Heart left ventricle (tissue), 16 donors: ENCODE measurements around the gene SV2B. TPM values are rescaled to one million over a fixed set of nuclear protein-coding genes. Genes with fewer than 3 reads are reported as not detected.

Experiments
- ATAC-seq, 4 donors: fragments of 200-7000 bp; cut with Tn5 transposase; one replicate each; pipeline ENCODE4 v1.9.1; 2020 to 2022; ENCODE audit warnings: moderate library complexity in 4 of 4, mild to moderate bottlenecking in 3 of 4, moderate number of reproducible peaks in 1 of 4
- DNase-seq, 5 donors: peaks; one replicate each; pipeline ENCODE4 v3.0.0-alpha.2; 2020
- H3K27ac ChIP-seq, 12 donors: fragments of 200-600 bp; sonication (generic) in 4 of 12; one replicate each; pipeline versions ENCODE4 v1.5.0 to v1.8.0; 2016 to 2022; ENCODE audit warnings: mild to moderate bottlenecking in 2 of 12
- H3K27me3 ChIP-seq, 9 donors: fragments of 200-600 bp; sonication (generic) in 2 of 9; one replicate each; pipeline versions ENCODE4 v1.5.1 to v1.8.0; 2016 to 2022; ENCODE audit warnings: mild to moderate bottlenecking in 3 of 9
- H3K36me3 ChIP-seq, 9 donors: fragments of 200-600 bp; sonication (generic) in 2 of 9; one replicate each; pipeline versions ENCODE4 v1.5.0 to v1.8.0; 2018 to 2022; ENCODE audit warnings: mild to moderate bottlenecking in 2 of 9
- H3K4me1 ChIP-seq, 12 donors: fragments of 200-600 bp; sonication (generic) in 4 of 12; one replicate each; pipeline versions ENCODE4 v1.5.0 to v1.8.0; 2016 to 2022; ENCODE audit warnings: mild to moderate bottlenecking in 3 of 12
- H3K4me3 ChIP-seq, 12 donors: fragments of 200-600 bp; sonication (generic) in 4 of 12; one replicate each; pipeline versions ENCODE4 v1.5.0 to v1.8.0; 2017 to 2022; ENCODE audit warnings: mild to moderate bottlenecking in 9 of 12, moderate library complexity in 4 of 12
- H3K9me3 ChIP-seq, 12 donors: fragments of 200-600 bp; sonication (generic) in 4 of 12; one replicate each; pipeline versions ENCODE4 v1.5.0 to v1.8.0; 2016 to 2022; ENCODE audit warnings: mild to moderate bottlenecking in 1 of 12
- CTCF ChIP-seq, 12 donors: fragments of 200-600 bp; sonication (generic) in 4 of 12; IDR thresholded peaks; one replicate each; pipeline versions ENCODE4 v1.5.0 to v1.8.0; 2018 to 2022; ENCODE audit warnings: antibody characterized with exemption in 12 of 12, mild to moderate bottlenecking in 5 of 12
- POLR2A ChIP-seq, 2 donors: fragments of 450-650 bp; IDR thresholded peaks; one replicate each; pipeline ENCODE4 v1.6.1; 2017; ENCODE audit warnings: antibody characterized with exemption in 2 of 2, mild to moderate bottlenecking in 2 of 2, moderate library complexity in 2 of 2
- WGBS, 4 donors: extraction: QIAGEN DNeasy Blood & Tissue Kit in 2 of 4; methylation state at CpG; one replicate each; pipeline versions ENCODE4 v1.1.5 to v1.1.7; 2013 to 2018; 5-methylcytosine and 5-hydroxymethylcytosine counted together
- intact Hi-C, 10 donors: fragments of 100-400 bp; cut with DNase I; formaldehyde crosslinking; loops; one replicate each; pipeline versions ENCODE4 v1.11.1 to v1.14.2; 2022
- polyA plus RNA-seq, 2 donors: library from polyadenylated mRNA; stranded (reverse); fragments of 200-250 nt; gene quantifications; one replicate each; pipeline ENCODE4 v1.2.3, GENCODE V29; 2013
- total RNA-seq, 9 donors: library from RNA; depleted of rRNA in 2 of 9; stranded (reverse); fragments of >200 nt in 2 of 9; fragmentation: NEBNext Ultra II Directional in 3 of 9; extraction: Animal tissue kit (Norgen Biotek cat#: 25700) in 3 of 9; gene quantifications; one replicate each; pipeline versions ENCODE4 v1.1.0 to v1.2.4, GENCODE V29; 2016 to 2023
- donor health status: ischemic (EF 13 %, LVEDD 7.1; RV severe dilation, severe dysfunction).
- donor health status: healthy with polysubstance abuse.
- donor health status: DM: no; HTN: yes; CAD: no.
- donor health status: DM: no; HTN: no; CAD: no.
- donor health status: ischemic (EF 25% LVEDD 6.9; RV normal size, moderate dysfunction).
- donor health status: ischemic (EF 25% LVEDD 5.7; RV mildly dilated, moderate dysfunction).
- donor health status: healthy.
- donor health status: DM: yes; HTN: yes; CAD: no.
- donor health status: ischemic (EF 35%, LVEDD 5.7; RV mildly dilated, moderate dysfunction).
- donor health status: nonischemic (EF 11% LVEDD 7.7; RV severe dilation, severe dysfunction).
- donor health status: DM: yes; HTN: yes; CAD: no.
- donor health status: PGD.
- donor health status: ischemic (EF 29% LVEDD 5.4; RV normal size, mild dysfunction).
- donor health status: nonischemic (EF 23%, LVEDD 6.1; RV moderate dilation, normal function).

The SV2B gene
- total and polyA plus RNA-seq, 11 donors: 0.42 to 23.5 (median 1.9) TPM

GRCh38 chr15:91113030-91113429, 13.0 kb downstream of the SV2B start:
- Histone ChIP-seq H3K4me1 (peaks cover 0 to 27% (median 15%) of the 10 kb centered on the region in 12 donors), H3K4me3 (no peak overlapping the region), H3K9me3 (no peaks in the 10 kb centered on the region), H3K27ac (no peak overlapping the region), H3K36me3 (no peaks in the 10 kb centered on the region), H3K27me3 (peaks cover 0 to 7% (median 0%) of the 10 kb centered on the region in 9 donors)
- TF ChIP-seq POLR2A (IDR thresholded peaks at IDR 0.05): no peak
- no peak for TF ChIP-seq CTCF (IDR thresholded peaks at IDR 0.05)
- WGBS, 4 donors: 58 to 78% (median 62%) methylated on average over 6 of the region's 6 CpGs
- ATAC-seq (no peak), DNase-seq (no peak)
- intact Hi-C loops: no loop called here

GRCh38 chr15:91114301-91114700, 14.2 kb downstream of the SV2B start:
- DNase-seq (no peak), ATAC-seq (no peak)
- 75 to 85% (median 78%) methylated on average over 5 of the region's 5 CpGs for WGBS, 4 donors
- no peaks in the 10 kb centered on the region for H3K36me3 ChIP-seq
- H3K4me1 ChIP-seq: peaks cover 0 to 38% (median 15%) of the 10 kb centered on the region in 12 donors
- no peak overlapping the region for H3K4me3 ChIP-seq
- H3K9me3 ChIP-seq: no peaks in the 10 kb centered on the region
- peaks cover 0 to 10% (median 0%) of the 10 kb centered on the region in 9 donors for H3K27me3 ChIP-seq
- intact Hi-C loops: no loop called here
- no peak overlapping the region for H3K27ac ChIP-seq
- TF ChIP-seq CTCF (IDR thresholded peaks at IDR 0.05): no peak
- TF ChIP-seq POLR2A (IDR thresholded peaks at IDR 0.05): no peak

DNA sequence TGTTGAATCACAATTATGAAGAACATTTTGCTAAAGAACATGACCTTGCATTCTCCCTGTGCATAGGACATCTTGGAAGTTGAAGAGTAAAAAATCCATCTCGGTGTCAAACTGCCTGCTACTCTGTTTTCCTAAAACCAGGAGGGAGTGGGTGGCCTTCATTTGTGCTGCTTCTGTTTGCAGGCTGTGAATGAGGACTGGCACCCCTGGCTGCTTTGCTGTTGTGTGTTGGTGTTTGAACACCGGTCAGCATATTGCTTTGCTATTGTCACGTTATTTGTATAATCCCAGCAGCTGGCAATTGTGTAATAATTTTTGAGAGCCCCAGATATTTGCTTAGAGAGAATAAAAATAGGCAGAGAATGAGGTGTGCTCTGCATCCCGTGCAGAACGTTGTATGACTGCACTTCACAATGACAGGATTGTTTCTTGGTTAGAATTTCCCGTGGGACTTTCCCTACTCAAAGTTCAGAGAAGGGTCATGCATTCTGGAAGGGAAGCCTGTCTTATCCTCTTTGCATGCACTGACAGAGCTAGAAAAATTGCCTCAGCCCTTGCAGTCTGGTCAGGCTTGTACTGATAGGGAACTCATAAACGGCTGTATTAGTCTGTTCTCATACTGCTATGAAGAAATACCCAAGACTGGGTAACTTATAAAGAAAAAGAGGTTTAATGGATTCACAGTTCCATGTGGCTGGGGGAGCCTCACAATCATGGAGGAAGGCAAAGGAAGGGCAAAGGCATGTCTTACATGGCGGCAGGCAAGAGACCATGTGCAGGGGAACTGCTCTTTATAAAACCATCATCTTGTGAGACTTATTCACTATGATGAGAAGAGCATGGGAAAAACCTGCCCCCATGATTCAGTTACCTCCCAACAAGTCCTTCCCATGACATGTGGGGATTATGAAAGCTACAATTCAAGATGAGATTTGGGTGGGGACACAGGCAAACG, 16.3 kb downstream of the SV2B start:
- TF ChIP-seq CTCF (IDR thresholded peaks at IDR 0.05): no peak
- no peak for TF ChIP-seq POLR2A (IDR thresholded peaks at IDR 0.05)
- peak overlapping the region in 2 of 12 donors; percentile 41 to 57 for H3K27ac ChIP-seq
- no peak overlapping the region for H3K4me3 ChIP-seq
- intact Hi-C loops: no loop called here
- no peaks in the 10 kb centered on the region for H3K9me3 ChIP-seq
- H3K27me3 ChIP-seq: peaks cover 0 to 13% (median 0%) of the 10 kb centered on the region in 9 donors
- H3K36me3 ChIP-seq: no peaks in the 10 kb centered on the region
- DNase-seq (peak in 1 of 5 donors; percentile 31), ATAC-seq (peak; percentile 54 to 91 (median 74))
- WGBS, 4 donors: 23 to 42% (median 27%) methylated on average over 9 of the region's 9 CpGs
- H3K4me1 ChIP-seq: peaks cover 0 to 38% (median 15%) of the 10 kb centered on the region in 12 donors

DNA sequence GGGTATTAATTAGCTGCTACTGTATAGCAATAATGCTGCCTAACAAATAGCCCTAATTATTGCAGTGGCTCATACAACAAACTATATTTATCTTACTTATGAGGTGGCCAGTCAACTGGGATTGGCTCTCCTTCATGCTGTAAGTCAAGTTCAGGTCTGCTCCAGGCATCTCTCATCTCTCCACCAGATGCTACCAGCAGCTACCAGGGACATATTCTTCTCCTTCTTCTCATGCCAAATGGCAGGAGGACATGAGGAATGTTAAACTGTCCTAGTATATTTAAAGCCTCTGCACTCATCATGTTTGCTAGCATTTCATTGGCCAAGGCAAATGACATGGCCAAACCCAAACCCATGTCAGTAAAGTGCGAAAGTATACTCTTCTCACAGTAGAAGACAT, 17.3 kb downstream of the SV2B start:
- TF ChIP-seq POLR2A (IDR thresholded peaks at IDR 0.05) (no peak), CTCF (IDR thresholded peaks at IDR 0.05) (no peak)
- no peak overlapping the region for H3K27ac ChIP-seq
- no peaks in the 10 kb centered on the region for H3K36me3 ChIP-seq
- WGBS, 4 donors: 86 to 100% (median 90%) methylated on average over 1 of the region's 1 CpG
- H3K4me1 ChIP-seq: peaks cover 0 to 38% (median 15%) of the 10 kb centered on the region in 12 donors
- peaks cover 0 to 13% (median 0%) of the 10 kb centered on the region in 9 donors for H3K27me3 ChIP-seq
- no peak for ATAC-seq
- no peak for DNase-seq
- intact Hi-C loops: no loop called here
- no peak overlapping the region for H3K4me3 ChIP-seq
- H3K9me3 ChIP-seq: no peaks in the 10 kb centered on the region
